MM.1S (cell line): ENCODE data around the gene LYPD3.

ENCODE experiments used
- EZH2 ChIP-seq: fragments of 300-600 bp; sonication (generic); optimal IDR thresholded peaks from 2 replicates; pipeline ENCODE3; 2017; ENCODE audit warnings: low read depth, mild to moderate bottlenecking, antibody characterized with exemption, low read length, mixed read lengths
- TF ChIP-seq, protein P1 (sequence below): fragments of 300-600 bp; sonication (generic); IDR thresholded peaks from 2 replicates; pipeline ENCODE4 v1.5.1; 2016; ENCODE audit warnings: antibody characterized with exemption, low read length, mixed read lengths

DNA sequence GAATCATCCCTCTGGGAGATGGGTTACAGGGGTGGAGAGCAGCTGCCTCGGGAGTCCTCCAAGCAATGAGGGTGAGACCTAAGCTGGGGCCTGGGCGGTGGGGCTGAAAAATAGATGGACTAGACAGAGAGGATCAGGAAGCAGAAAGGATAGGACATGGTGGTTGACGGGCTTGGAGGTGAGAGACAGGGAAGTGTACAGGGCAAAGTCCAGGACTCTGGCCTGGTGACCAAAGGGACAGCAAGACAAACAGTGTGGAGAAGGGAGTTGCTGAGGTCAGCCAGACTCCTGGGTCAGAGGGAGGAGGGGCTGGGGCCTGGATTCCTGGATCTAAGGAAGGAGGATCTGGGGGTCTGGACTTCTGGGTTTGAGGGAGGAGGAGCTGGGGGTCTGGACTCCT, 33.6 kb upstream of the LYPD3 start:
- TF ChIP-seq, protein P1, sequence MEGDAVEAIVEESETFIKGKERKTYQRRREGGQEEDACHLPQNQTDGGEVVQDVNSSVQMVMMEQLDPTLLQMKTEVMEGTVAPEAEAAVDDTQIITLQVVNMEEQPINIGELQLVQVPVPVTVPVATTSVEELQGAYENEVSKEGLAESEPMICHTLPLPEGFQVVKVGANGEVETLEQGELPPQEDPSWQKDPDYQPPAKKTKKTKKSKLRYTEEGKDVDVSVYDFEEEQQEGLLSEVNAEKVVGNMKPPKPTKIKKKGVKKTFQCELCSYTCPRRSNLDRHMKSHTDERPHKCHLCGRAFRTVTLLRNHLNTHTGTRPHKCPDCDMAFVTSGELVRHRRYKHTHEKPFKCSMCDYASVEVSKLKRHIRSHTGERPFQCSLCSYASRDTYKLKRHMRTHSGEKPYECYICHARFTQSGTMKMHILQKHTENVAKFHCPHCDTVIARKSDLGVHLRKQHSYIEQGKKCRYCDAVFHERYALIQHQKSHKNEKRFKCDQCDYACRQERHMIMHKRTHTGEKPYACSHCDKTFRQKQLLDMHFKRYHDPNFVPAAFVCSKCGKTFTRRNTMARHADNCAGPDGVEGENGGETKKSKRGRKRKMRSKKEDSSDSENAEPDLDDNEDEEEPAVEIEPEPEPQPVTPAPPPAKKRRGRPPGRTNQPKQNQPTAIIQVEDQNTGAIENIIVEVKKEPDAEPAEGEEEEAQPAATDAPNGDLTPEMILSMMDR, result no peak
- no peak for TF ChIP-seq EZH2
